ENCODE results near the gene PDIK1L. TPM values are rescaled to one million over a fixed set of nuclear protein-coding genes. Genes with fewer than 3 reads are reported as not detected.

PDIK1L gene
- total and polyA plus RNA-seq, 2 donors (not counting 1 experiment from before 2014, with no cell fraction given) = 1.3 to 17.3 TPM

- H3K9me3 ChIP-seq (ENCODE audit: control extremely low read depth in 1 of 3, control insufficient read depth in 2 of 3, insufficient read depth in 1 of 3, low read length in 2 of 3) = no peaks in the 10 kb centered on the region
- Mint-ChIP-seq H3K4me1 (peaks cover 3% of the 10 kb centered on the region), H3K4me3 (no peak overlapping the region), H3K27me3 (peaks cover 14% of the 10 kb centered on the region), H3K9me3 (ENCODE audit: insufficient read depth) (no peaks in the 10 kb centered on the region), H3K27ac (no peak overlapping the region)
- H3K4me3 ChIP-seq (ENCODE audit: control extremely low read depth in 1 of 5, extremely low read depth in 1 of 5, insufficient read depth in 1 of 5, low read depth in 2 of 5, low read length in 4 of 5) = no peak overlapping the region
- H3K36me3 ChIP-seq (replicated peaks in 1 of 2; ENCODE audit: control extremely low read depth in 1 of 2, control insufficient read depth in 1 of 2, extremely low read depth in 1 of 2, insufficient read depth in 2 of 2, low read length in 1 of 2) = no peaks in the 10 kb centered on the region
- TF ChIP-seq EZH2 (IDR thresholded peaks at IDR 0.05; ENCODE audit: borderline replicate concordance, insufficient read depth, low read depth, low read length, poor library complexity, severe bottlenecking) (no peak), CTCF (IDR thresholded peaks at IDR 0.05) (peak; percentile 90)
- POLR2A ChIA-PET = interaction anchor here (0.6 to 1.1 kb wide), 4 partner anchors 38 to 240 kb away, joined by 3 to 4 read pairs (median 3); no protein-coding TSS in a partner anchor
- ATAC-seq (ENCODE audit: low read depth) (peak; percentile 65), DNase-seq (peak; percentile 79)
- intact Hi-C loops (cut with micrococcal nuclease) = loop anchor here (1.0 to 10.0 kb wide), 2 partner anchors 110 to 250 kb away; no protein-coding TSS in a partner anchor
- no peaks in the 10 kb centered on the region for H4K20me1 ChIP-seq (ENCODE audit: control insufficient read depth, insufficient read depth, low read length, poor library complexity, severe bottlenecking)
- peak overlapping the region; percentile 52 for H3K4me2 ChIP-seq (replicated peaks; ENCODE audit: low read depth, low read length, poor library complexity, severe bottlenecking)
- no peak overlapping the region for H3K9ac ChIP-seq (ENCODE audit: low read length)
- peaks cover 4 to 6% of the 10 kb centered on the region in 2 donors for H3K4me1 ChIP-seq (ENCODE audit: control insufficient read depth in 2 of 2, insufficient read depth in 2 of 2, low read length in 2 of 2)
- H3K27me3 ChIP-seq (replicated peaks in 1 of 4; ENCODE audit: control extremely low read depth in 1 of 4, control insufficient read depth in 3 of 4, insufficient read depth in 4 of 4, low read length in 3 of 4) = peaks cover 0 to 6% (median 0%) of the 10 kb centered on the region in 4 experiments
- H3K27ac ChIP-seq (ENCODE audit: low read length in 2 of 2) = no peak overlapping the region
- H3K79me2 ChIP-seq (ENCODE audit: control insufficient read depth, insufficient read depth, low read length) = no peaks in the 10 kb centered on the region
- peak overlapping the region; percentile 65 for H2AFZ ChIP-seq (ENCODE audit: insufficient read depth, low read depth, low read length, poor library complexity, severe bottlenecking)
- 47% methylated on average over 15 of the region's 19 CpGs for WGBS (ENCODE audit: insufficient coverage)
- CTCF ChIA-PET = interaction anchor here (0.6 to 13.1 kb wide), 34 partner anchors 10 to 406 kb away, joined by 3 to 336 read pairs (median 4); partner anchors contain the start of genes CEP85, PDIK1L and ZNF593
These were observed 33.7 kb downstream of the PDIK1L start for GRCh38 chr1:26145041-26145959.

Measured in B cell (primary cell).